ENCODE data around the gene GABARAPL1.

GABARAPL1 gene

DNA sequence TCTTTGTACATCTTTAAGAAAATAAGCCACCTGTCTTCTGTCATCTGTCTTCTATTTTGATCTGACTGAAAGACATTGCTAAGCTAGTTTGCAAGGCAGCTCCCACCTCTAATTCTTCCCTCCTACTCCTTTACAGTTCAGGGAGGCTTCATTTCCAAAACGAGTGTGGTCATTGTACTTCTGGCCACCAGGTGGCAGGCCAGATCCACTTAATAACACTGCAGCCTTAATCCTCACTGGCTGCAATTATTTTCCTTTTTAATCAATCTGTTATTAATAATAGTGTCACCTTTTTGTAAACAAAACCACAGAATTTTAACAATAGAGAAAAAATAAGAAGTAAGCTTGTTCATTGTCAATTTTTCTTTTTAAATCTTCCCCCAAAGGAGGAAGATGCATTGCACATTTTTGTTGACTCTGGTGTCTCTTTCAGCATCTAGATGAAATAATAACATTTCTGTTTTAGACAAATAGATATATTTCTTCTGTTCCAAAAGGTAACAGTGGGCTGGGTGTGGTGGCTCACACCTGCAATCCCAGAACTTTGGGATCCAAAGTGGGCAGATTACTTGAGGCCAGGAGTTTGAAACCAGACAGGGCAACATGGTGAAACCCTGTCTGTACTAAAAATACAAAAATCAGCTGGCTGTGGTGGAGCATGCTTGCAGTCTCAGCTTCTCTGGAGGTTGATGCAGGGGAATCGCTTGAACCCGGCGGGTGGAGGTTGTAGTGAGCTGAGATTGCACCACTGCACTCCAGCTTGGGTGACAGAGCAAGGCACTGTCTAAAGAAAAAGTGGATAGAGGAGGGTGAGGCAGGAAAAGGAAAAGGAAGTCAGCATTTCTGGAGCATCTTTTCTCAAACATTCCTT lies 23.3 kb downstream of the GABARAPL1 start:
- peak; percentile 31 for DNase-seq

DNA sequence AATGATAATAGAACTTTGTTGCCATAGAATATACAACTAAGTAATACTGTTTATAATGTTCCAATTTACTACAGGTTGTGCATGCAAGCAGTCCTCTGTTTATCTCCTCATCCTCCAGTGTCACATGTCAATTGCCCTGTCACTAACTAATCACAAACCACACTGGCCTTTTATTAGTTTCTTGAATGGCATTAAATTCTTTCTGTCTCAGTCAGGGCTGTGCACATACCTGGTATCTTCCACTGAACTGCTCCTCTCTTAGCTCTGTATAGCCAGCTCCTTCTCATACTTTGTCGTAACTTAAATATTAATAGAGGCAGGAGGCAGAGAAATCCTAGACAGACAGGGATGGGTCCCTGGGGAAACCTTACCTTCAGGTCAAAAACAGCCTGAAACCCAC lies 24.0 kb downstream of the GABARAPL1 start:
- no peak for DNase-seq

GRCh38 chr12:10238526-10238925 lies 25.8 kb downstream of the GABARAPL1 start:
- no peak for DNase-seq

DNA sequence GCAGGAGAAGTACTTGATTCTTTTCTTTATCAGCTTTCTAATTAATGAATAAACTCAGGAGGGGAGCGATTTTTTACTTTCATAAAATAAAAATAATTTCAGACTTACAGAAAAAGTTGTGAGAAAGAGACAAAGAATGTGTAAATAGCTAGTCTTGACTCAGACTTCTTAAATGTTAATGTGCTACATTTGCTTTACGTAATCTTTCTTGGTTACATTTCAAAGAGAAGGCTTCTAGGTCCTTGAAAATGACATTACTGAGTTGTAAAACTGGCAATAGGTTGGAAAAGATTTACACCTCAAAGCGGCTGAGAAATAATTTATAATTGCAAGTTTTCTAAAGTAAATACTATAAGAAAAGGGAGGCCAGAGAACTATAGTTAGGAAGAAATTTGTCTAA lies 28.6 kb downstream of the GABARAPL1 start:
- no peak for DNase-seq

GRCh38 chr12:10241727-10242126 lies 29.1 kb downstream of the GABARAPL1 start:
- no peak for DNase-seq

DNA sequence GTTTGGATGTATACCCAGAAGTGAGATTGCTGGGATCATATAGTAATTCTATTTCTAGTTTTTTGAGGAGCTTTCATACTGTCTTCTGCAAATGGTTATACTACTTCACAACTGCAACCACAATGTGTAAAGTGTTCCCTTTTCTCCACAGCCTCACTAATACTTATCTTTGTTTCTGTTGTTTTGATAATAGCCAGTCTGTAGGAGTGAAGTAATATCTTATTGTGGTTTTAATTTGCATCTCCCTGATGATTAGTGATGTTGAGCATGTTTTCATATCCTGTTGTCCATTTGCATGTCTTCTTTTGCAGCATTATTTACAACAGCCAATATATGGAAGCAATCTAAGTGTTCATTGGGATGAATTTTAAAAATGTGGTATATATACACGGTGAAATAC lies 29.9 kb downstream of the GABARAPL1 start:
- DNase-seq: no peak

DNA sequence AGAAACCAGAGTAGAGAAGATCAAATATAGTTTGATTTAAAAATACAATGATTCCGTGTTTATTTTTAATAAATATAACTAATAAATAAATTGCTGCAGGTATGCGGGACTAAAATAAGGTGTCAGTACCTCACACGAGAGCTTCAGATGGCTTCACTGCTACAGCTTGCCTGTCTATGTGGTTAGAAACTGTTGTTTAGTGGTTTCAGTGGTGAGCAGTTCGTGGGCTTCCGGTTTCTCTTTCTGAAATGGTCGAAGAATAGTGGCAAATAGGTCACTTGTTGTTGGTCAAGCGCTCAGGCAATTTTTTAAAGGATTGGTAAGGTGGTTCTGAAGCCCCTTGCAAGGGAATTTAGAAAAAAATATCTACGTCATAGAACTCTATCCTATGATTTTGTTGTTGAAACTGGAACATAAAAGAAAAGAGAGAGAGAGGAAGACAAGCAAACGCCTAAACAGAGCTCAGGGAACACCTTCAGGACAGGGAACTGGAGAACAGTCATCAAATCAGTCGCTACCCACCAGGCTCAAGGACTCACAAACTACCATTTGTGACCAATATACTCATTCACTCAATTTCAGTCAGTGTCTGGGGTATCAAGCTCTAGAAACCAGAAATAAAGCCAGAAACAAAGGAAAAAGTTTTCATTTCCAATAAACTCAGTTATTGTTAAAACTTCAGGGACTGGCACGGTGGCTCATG lies 31.3 kb downstream of the GABARAPL1 start:
- DNase-seq: peak; percentile 55

GRCh38 chr12:10247436-10248058 lies 34.9 kb downstream of the GABARAPL1 start:
- DNase-seq: no peak

DNA sequence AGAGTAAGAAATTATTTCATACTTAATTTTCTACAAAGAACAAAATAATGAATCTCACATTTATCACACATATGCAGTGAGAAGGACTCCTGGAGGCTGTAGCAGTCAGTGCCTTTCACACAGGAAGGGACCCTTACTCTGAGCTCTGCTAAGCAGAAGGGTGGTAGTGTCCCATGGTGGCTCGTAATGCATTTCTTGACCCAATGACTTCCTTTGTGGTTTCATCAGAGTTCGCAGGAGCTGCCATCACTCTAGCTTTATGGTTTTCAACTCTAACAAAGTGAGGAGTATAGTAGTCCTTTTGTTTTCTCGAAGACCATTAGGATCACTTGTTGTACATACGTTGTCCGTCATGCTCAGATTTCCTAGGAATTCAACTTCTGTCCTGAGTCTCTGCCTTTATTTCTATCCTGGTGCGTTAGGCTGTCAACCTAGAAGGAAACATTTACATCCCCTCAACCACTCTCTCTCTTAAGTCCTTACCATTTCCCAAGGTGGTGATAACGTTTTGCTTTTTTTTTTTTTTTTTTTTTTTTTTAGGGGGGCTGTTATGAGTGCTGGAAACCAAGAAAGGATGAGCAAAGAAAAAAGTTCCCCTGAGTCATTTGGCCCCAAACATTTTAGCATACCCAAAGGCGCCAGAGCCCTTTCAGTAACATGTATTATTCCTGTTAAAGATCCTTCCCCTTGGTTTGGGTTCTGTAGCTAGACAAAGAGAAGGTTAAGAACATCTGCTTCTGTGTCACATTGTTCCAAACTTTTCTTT lies 37.2 kb downstream of the GABARAPL1 start:
- DNase-seq: peak; percentile 26

DNA sequence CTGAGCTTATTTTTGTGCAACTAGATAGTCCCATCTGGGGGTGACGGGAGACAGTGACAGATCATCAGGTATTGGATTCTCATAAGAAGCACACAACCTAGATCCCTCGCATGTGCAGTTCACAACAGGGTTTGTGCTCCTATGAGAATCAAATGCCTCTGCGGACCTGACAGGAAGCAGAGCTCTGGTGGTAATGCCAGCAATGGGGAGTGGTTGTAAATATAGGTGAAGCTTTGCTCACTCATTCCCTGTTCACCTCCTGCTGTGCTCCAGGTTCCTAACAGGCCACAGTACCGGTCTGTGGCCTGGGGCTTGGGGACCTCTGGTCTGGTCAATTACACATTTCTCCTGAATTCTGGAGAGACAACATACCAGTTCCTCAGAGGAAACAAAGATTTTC lies 39.0 kb downstream of the GABARAPL1 start:
- no peak for DNase-seq

- DNase-seq: no peak
Observed at GRCh38 chr12:10252201-10252600, 39.5 kb downstream of the GABARAPL1 start.

- DNase-seq: no peak
Observed at GRCh38 chr12:10256064-10256463, 43.4 kb downstream of the GABARAPL1 start.

DNA sequence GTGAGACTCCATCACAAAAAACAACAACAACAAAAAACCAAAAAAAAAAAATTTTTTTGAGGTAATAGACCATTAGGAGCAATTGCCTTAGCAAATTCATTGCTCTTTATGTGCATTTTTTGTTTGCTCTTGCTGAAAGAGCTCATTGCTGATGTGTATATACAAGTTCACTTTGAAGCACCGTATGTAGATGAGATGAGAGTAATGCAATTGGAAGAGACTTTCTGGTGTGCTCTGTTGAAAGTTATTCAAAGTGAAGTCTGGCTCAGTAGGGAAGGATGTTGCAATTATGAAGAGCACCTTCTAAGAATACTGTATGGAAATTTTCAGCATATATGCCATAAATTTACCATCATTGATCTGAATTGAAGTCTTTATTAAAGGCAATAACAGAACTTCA lies 48.2 kb downstream of the GABARAPL1 start:
- DNase-seq: no peak

- DNase-seq: no peak
Observed at GRCh38 chr12:10268037-10268436, 55.4 kb downstream of the GABARAPL1 start.

DNA sequence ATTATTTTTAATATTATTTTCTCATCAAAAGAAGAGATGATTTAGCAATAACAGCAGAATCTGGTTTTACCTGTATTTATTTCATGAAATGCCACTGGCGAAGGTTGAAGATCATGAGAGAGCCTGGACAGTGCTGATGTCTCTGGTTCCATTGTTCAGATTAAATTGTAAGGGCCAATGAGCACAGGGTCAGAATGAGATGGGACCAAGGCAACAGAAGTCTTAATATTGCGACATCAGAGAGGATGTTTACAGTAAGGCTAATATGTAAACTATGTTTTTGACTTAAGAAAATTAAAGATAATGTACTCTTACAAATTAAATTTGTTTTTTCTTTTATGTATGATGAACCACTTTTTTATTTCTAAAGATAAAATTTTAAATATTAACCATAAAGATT lies 59.8 kb downstream of the GABARAPL1 start:
- DNase-seq: no peak

Data from activated CD4-positive, alpha-beta T cell treated with anti-CD3 and anti-CD28 coated beads, Interleukin-10, Interleukin-2, amounts not matched to agents 100 ng/mL and 50 ng/mL, durations not matched to agents 16 hours and 8 hours (primary cell).